SK-N-MC (cell line): ENCODE results near the gene CCNJL.

Experiments
- EZH2 ChIP-seq: fragments of 200-600 bp; sonication (generic); IDR thresholded peaks from one replicate; pipeline ENCODE4 v1.6.1; 2017; ENCODE audit warnings: antibody characterized with exemption
- POLR2AphosphoS5 ChIP-seq: IDR thresholded peaks from 2 replicates; pipeline ENCODE4 v1.6.1; 2012; ENCODE audit warnings: mild to moderate bottlenecking, low read depth, low read length, borderline replicate concordance

DNA sequence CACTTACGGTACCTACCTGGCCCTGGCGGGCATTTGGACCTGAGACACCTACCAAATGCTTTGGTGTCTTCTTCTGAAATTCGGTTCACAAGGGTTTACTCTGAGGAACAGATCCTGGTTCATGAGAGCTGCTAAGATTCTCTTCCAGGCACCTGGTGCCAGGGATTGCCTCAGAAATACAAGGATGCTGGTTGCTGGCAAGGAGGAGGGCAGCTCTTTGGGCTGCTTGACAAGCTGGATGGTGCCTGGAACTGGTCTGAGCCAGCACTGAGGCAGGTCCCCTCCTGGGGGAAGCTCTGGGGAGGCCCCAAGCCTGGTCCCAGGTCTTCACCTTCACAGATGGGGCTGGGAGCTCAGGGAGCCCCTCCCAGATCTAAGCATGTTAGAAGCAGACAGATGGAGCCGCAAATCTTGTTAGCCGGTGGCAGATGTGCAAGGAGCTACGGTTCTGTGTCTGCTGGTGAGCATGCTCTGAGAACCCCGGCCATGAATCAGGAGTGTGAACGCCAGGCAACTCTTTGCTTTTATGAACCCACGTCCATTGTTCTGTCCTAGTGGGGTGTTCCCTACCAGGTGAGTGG, 66.8 kb downstream of the CCNJL start:
- no peak for TF ChIP-seq POLR2AphosphoS5
- TF ChIP-seq EZH2 = no peak
